Epithelial cell of proximal tubule (primary cell): ENCODE measurements around the gene SACM1L. TPM values are rescaled to one million over a fixed set of nuclear protein-coding genes. Genes with fewer than 3 reads are reported as not detected.

Source experiments
- DNase-seq: peaks from one replicate; pipeline ENCODE4 v3.0.0-alpha.2; 2011; ENCODE audit warnings: low read depth
- H3K4me3 ChIP-seq: 2 replicates; pipeline ENCODE4 v1.5.1; 2011; ENCODE audit warnings: low read depth, mild to moderate bottlenecking, low read length
- CTCF ChIP-seq: conservative IDR thresholded peaks from 2 replicates; pipeline ENCODE4 v1.5.1; 2012; ENCODE audit warnings: low read depth, mild to moderate bottlenecking, low read length
- total RNA-seq: library from RNA; depleted of rRNA; stranded (reverse); fragments of >200 nt; gene quantifications from 2 replicates; pipeline ENCODE4 v1.2.3, GENCODE V29; 2015

Gene SACM1L
- total RNA-seq: 15.2 and 23.8 TPM in 2 replicates

GRCh38 chr3:45688882-45689786 is at the start of gene SACM1L:
TSS of gene SACM1L (plus strand) at chr3:45689396. CDS start at chr3:45689466, 70 bp downstream.
- TF ChIP-seq CTCF: no peak
- peak within 1 kb of the TSS; percentile 67 for H3K4me3 ChIP-seq
- peak; percentile 86 for DNase-seq

GRCh38 chr3:45640091-45640507 is 49.1 kb upstream of the SACM1L start:
- TF ChIP-seq CTCF: no peak
- no peak for DNase-seq
- H3K4me3 ChIP-seq: no peak overlapping the region

- no peak overlapping the region for H3K4me3 ChIP-seq
- no peak for DNase-seq
- no peak for TF ChIP-seq CTCF
Observed at GRCh38 chr3:45640724-45641361, 48.4 kb upstream of the SACM1L start.

- no peak for TF ChIP-seq CTCF
- no peak for DNase-seq
Observed at GRCh38 chr3:45641756-45642155, 47.4 kb upstream of the SACM1L start.

GRCh38 chr3:45642731-45643152 is 46.5 kb upstream of the SACM1L start:
- no peak for DNase-seq
- no peak for TF ChIP-seq CTCF
- H3K4me3 ChIP-seq: no peak overlapping the region

More at GRCh38 chr3:45641756-45642155, 47.4 kb upstream of the SACM1L start:
- no peak overlapping the region for H3K4me3 ChIP-seq

- no peak overlapping the region for H3K4me3 ChIP-seq
- peak; percentile 76 for DNase-seq
- no peak for TF ChIP-seq CTCF
Observed at GRCh38 chr3:45644063-45644790, 45.0 kb upstream of the SACM1L start.
